ENCODE results near the gene TM4SF18.

Gene TM4SF18

GRCh38 chr3:149321136-149321535 is 12.3 kb downstream of the TM4SF18 start:
- in situ Hi-C loops (cut with MboI; ENCODE audit: low pct_unique_long_range_greater_than_20kb, low sequenced_read_pairs, unreplicated experiment) = no loop called here
- TF ChIP-seq CTCF (IDR thresholded peaks at IDR 0.05; ENCODE audit: extremely low read depth, insufficient read depth, missing control alignments) = no peak
- DNase-seq (ENCODE audit: low spot score) = no peak

GRCh38 chr3:149319750-149320149 is 13.7 kb downstream of the TM4SF18 start:
- no peak for TF ChIP-seq CTCF (IDR thresholded peaks at IDR 0.05; ENCODE audit: extremely low read depth, insufficient read depth, missing control alignments)
- DNase-seq (ENCODE audit: low spot score) = no peak
- in situ Hi-C loops (cut with MboI; ENCODE audit: low pct_unique_long_range_greater_than_20kb, low sequenced_read_pairs, unreplicated experiment) = no loop called here

- in situ Hi-C loops (cut with MboI; ENCODE audit: low pct_unique_long_range_greater_than_20kb, low sequenced_read_pairs, unreplicated experiment) = no loop called here
- TF ChIP-seq CTCF (IDR thresholded peaks at IDR 0.05; ENCODE audit: extremely low read depth, insufficient read depth, missing control alignments) = no peak
- no peak for DNase-seq (ENCODE audit: low spot score)
Measured at GRCh38 chr3:149317072-149317471, 16.4 kb downstream of the TM4SF18 start.

- TF ChIP-seq CTCF (IDR thresholded peaks at IDR 0.05; ENCODE audit: extremely low read depth, insufficient read depth, missing control alignments) = no peak
- in situ Hi-C loops (cut with MboI; ENCODE audit: low pct_unique_long_range_greater_than_20kb, low sequenced_read_pairs, unreplicated experiment) = no loop called here
Measured at GRCh38 chr3:149316437-149316836, 17.0 kb downstream of the TM4SF18 start.

GRCh38 chr3:149315694-149316093 is 17.7 kb downstream of the TM4SF18 start:
- in situ Hi-C loops (cut with MboI; ENCODE audit: low pct_unique_long_range_greater_than_20kb, low sequenced_read_pairs, unreplicated experiment) = no loop called here
- DNase-seq (ENCODE audit: low spot score) = no peak
- TF ChIP-seq CTCF (IDR thresholded peaks at IDR 0.05; ENCODE audit: extremely low read depth, insufficient read depth, missing control alignments) = no peak

More at GRCh38 chr3:149316437-149316836, 17.0 kb downstream of the TM4SF18 start:
- no peak for DNase-seq (ENCODE audit: low spot score)

- DNase-seq (ENCODE audit: low spot score) = no peak
- TF ChIP-seq CTCF (IDR thresholded peaks at IDR 0.05; ENCODE audit: extremely low read depth, insufficient read depth, missing control alignments) = no peak
- in situ Hi-C loops (cut with MboI; ENCODE audit: low pct_unique_long_range_greater_than_20kb, low sequenced_read_pairs, unreplicated experiment) = no loop called here
Measured at GRCh38 chr3:149314807-149315578, 18.4 kb downstream of the TM4SF18 start.

Measured in GM13977 (cell line).